IPS-18a (cell line): Measurements from ENCODE around the gene SLC1A4.
"Not testable (repeated sequence)": the region's sequence is repeated elsewhere in the genome, so short reads cannot be mapped to it uniquely, and the experiment has no call there.

Experiments
- H3K27ac ChIP-seq: one replicate; pipeline ENCODE4 v1.5.1; 2013; ENCODE audit warnings: low read length
- H3K27me3 ChIP-seq: one replicate; pipeline ENCODE4 v1.6.1; 2013; ENCODE audit warnings: mild to moderate bottlenecking, low read length; ENCODE audit not compliant: control insufficient read depth, insufficient read depth
- H3K36me3 ChIP-seq: one replicate; pipeline ENCODE4 v1.6.1; 2013; ENCODE audit warnings: low read depth, low read length; ENCODE audit not compliant: control insufficient read depth
- H3K4me1 ChIP-seq: one replicate; pipeline ENCODE4 v1.6.1; 2013; ENCODE audit warnings: low read depth, low read length; ENCODE audit not compliant: control insufficient read depth
- H3K4me3 ChIP-seq: one replicate; pipeline ENCODE4 v1.5.1; 2013; ENCODE audit warnings: low read length
- H3K9ac ChIP-seq: one replicate; pipeline ENCODE4 v1.6.1; 2013; ENCODE audit warnings: mild to moderate bottlenecking, low read length, moderate library complexity
- H3K9me3 ChIP-seq: one replicate; pipeline ENCODE4 v1.6.1; 2013; ENCODE audit warnings: low read depth, low read length; ENCODE audit not compliant: control insufficient read depth

SLC1A4 gene

GRCh38 chr2:65031341-65032018, 42.3 kb downstream of the SLC1A4 start:
- Histone ChIP-seq H3K27me3 (no peaks in the 10 kb centered on the region), H3K4me1 (peaks cover 21% of the 10 kb centered on the region), H3K27ac (no peak overlapping the region), H3K4me3 (peak overlapping the region; percentile 25), H3K9me3 (no peaks in the 10 kb centered on the region), H3K36me3 (no peaks in the 10 kb centered on the region), H3K9ac (no peak overlapping the region)

- H3K27me3 ChIP-seq, result no peaks in the 10 kb centered on the region
- peak overlapping the region; percentile 25 for H3K4me3 ChIP-seq
- no peaks in the 10 kb centered on the region for H3K36me3 ChIP-seq
- H3K27ac ChIP-seq, result no peak overlapping the region
- no peaks in the 10 kb centered on the region for H3K9me3 ChIP-seq
- peaks cover 21% of the 10 kb centered on the region for H3K4me1 ChIP-seq
- H3K9ac ChIP-seq, result no peak overlapping the region
These were observed 43.1 kb downstream of the SLC1A4 start for GRCh38 chr2:65032019-65032975.

- Histone ChIP-seq H3K9me3 (no peaks in the 10 kb centered on the region), H3K27ac (no peak overlapping the region), H3K9ac (no peak overlapping the region), H3K4me1 (peaks cover 21% of the 10 kb centered on the region), H3K36me3 (no peaks in the 10 kb centered on the region), H3K27me3 (no peaks in the 10 kb centered on the region), H3K4me3 (no peak overlapping the region)
These were observed 44.0 kb downstream of the SLC1A4 start for GRCh38 chr2:65033178-65033577.

- H3K27ac ChIP-seq, H3K9ac ChIP-seq, H3K4me3 ChIP-seq, H3K27me3 ChIP-seq, H3K36me3 ChIP-seq, H3K9me3 ChIP-seq: not testable (repeated sequence)
- H3K4me1 ChIP-seq, result peaks cover 21% of the 10 kb centered on the region
These were observed 44.5 kb downstream of the SLC1A4 start for GRCh38 chr2:65033667-65034066.

- Histone ChIP-seq H3K4me1 (peaks cover 21% of the 10 kb centered on the region), H3K9me3 (no peaks in the 10 kb centered on the region), H3K4me3 (no peak overlapping the region), H3K27me3 (no peaks in the 10 kb centered on the region), H3K36me3 (no peaks in the 10 kb centered on the region), H3K27ac (no peak overlapping the region), H3K9ac (no peak overlapping the region)
These were observed 46.2 kb downstream of the SLC1A4 start for GRCh38 chr2:65035351-65035943.

- no peaks in the 10 kb centered on the region for H3K9me3 ChIP-seq
- no peak overlapping the region for H3K27ac ChIP-seq
- H3K9ac ChIP-seq, result no peak overlapping the region
- no peaks in the 10 kb centered on the region for H3K36me3 ChIP-seq
- H3K4me1 ChIP-seq, result peaks cover 4% of the 10 kb centered on the region
- H3K4me3 ChIP-seq, result no peak overlapping the region
- no peaks in the 10 kb centered on the region for H3K27me3 ChIP-seq
These were observed 48.0 kb downstream of the SLC1A4 start for GRCh38 chr2:65037178-65037577.

- Histone ChIP-seq H3K9ac (no peak overlapping the region), H3K9me3 (no peaks in the 10 kb centered on the region), H3K36me3 (no peaks in the 10 kb centered on the region), H3K4me1 (no peaks in the 10 kb centered on the region), H3K27ac (no peak overlapping the region), H3K4me3 (no peak overlapping the region), H3K27me3 (no peaks in the 10 kb centered on the region)
These were observed 50.4 kb downstream of the SLC1A4 start for GRCh38 chr2:65039640-65040039.

- Histone ChIP-seq H3K27ac (no peak overlapping the region), H3K36me3 (no peaks in the 10 kb centered on the region), H3K9me3 (no peaks in the 10 kb centered on the region), H3K4me1 (peaks cover 5% of the 10 kb centered on the region), H3K9ac (no peak overlapping the region), H3K27me3 (no peaks in the 10 kb centered on the region), H3K4me3 (no peak overlapping the region)
These were observed 51.4 kb downstream of the SLC1A4 start for GRCh38 chr2:65040400-65041261.

GRCh38 chr2:65043001-65043400, 53.8 kb downstream of the SLC1A4 start:
- Histone ChIP-seq H3K4me3 (no peak overlapping the region), H3K27me3 (no peaks in the 10 kb centered on the region), H3K27ac (no peak overlapping the region), H3K4me1 (peaks cover 9% of the 10 kb centered on the region), H3K36me3 (peaks cover 3% of the 10 kb centered on the region), H3K9ac (no peak overlapping the region), H3K9me3 (no peaks in the 10 kb centered on the region)

GRCh38 chr2:65044097-65044735, 55.0 kb downstream of the SLC1A4 start:
- Histone ChIP-seq H3K36me3 (peaks cover 3% of the 10 kb centered on the region), H3K9me3 (peaks cover 3% of the 10 kb centered on the region), H3K27ac (no peak overlapping the region), H3K9ac (no peak overlapping the region), H3K27me3 (no peaks in the 10 kb centered on the region), H3K4me1 (peaks cover 12% of the 10 kb centered on the region), H3K4me3 (no peak overlapping the region)
